ENCODE data around the gene APBA3. TPM values are rescaled to one million over a fixed set of nuclear protein-coding genes. Genes with fewer than 3 reads are reported as not detected.

Gene APBA3
- total and polyA plus RNA-seq, 9 of the 15 experiments (the other 6 are each of a cell fraction or from before 2014, with no cell fraction given), result 0.10 to 29.5 (median 11.5) TPM

DNA sequence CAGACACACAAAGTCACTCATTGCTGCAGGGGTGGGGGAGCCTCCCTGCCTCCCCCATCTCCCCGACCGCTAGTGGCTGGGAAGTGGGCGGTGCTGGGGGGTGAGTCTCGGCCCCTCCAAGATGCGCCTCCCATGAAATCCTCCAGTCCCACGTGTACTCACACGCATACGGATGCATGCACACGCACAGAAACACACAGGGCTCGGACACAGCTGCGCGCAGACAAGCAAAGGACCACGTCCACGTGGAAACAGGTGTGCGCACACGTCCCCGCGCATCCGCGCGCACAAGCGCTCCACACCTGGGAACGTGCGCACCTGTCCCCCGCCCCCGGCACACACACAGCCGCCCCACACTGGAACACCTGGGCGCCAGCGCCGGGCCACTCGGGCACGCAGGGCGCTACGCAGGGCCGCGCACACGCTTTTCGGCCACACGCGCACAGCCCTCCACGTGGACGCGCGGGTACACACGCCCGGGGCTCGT is 24.0 kb upstream of the APBA3 start (continued):
- TF ChIP-seq, protein P1, sequence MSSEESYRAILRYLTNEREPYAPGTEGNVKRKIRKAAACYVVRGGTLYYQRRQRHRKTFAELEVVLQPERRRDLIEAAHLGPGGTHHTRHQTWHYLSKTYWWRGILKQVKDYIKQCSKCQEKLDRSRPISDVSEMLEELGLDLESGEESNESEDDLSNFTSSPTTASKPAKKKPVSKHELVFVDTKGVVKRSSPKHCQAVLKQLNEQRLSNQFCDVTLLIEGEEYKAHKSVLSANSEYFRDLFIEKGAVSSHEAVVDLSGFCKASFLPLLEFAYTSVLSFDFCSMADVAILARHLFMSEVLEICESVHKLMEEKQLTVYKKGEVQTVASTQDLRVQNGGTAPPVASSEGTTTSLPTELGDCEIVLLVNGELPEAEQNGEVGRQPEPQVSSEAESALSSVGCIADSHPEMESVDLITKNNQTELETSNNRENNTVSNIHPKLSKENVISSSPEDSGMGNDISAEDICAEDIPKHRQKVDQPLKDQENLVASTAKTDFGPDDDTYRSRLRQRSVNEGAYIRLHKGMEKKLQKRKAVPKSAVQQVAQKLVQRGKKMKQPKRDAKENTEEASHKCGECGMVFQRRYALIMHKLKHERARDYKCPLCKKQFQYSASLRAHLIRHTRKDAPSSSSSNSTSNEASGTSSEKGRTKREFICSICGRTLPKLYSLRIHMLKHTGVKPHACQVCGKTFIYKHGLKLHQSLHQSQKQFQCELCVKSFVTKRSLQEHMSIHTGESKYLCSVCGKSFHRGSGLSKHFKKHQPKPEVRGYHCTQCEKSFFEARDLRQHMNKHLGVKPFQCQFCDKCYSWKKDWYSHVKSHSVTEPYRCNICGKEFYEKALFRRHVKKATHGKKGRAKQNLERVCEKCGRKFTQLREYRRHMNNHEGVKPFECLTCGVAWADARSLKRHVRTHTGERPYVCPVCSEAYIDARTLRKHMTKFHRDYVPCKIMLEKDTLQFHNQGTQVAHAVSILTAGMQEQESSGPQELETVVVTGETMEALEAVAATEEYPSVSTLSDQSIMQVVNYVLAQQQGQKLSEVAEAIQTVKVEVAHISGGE (CRISPR knock-in tag; IDR thresholded peaks at IDR 0.05), result no peak
- 0 out of 2 replicates have a peak, but pooled peaks have one; percentile 60 for TF ChIP-seq BCOR (IDR thresholded peaks at IDR 0.05)
- TF ChIP-seq, protein P2, sequence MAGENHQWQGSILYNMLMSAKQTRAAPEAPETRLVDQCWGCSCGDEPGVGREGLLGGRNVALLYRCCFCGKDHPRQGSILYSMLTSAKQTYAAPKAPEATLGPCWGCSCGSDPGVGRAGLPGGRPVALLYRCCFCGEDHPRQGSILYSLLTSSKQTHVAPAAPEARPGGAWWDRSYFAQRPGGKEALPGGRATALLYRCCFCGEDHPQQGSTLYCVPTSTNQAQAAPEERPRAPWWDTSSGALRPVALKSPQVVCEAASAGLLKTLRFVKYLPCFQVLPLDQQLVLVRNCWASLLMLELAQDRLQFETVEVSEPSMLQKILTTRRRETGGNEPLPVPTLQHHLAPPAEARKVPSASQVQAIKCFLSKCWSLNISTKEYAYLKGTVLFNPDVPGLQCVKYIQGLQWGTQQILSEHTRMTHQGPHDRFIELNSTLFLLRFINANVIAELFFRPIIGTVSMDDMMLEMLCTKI (IDR thresholded peaks at IDR 0.05; ENCODE audit: partially characterized antibody), result no peak
- TF ChIP-seq MCM5 (IDR thresholded peaks at IDR 0.05; ENCODE audit: low read depth), result no peak
- no peak for TF ChIP-seq SNIP1 (IDR thresholded peaks at IDR 0.05; ENCODE audit: low read depth)
- TF ChIP-seq ZBTB1 (CRISPR knock-in tag; IDR thresholded peaks at IDR 0.05; ENCODE audit: borderline replicate concordance, low read depth), result peak; percentile 45; the same call in 1 of the 2 replicates
- no peak for TF ChIP-seq ZNF75A (CRISPR knock-in tag; IDR thresholded peaks at IDR 0.05)
- TF ChIP-seq GATA2 (CRISPR knock-in tag; IDR thresholded peaks at IDR 0.05), result no peak
- TF ChIP-seq, protein P3, sequence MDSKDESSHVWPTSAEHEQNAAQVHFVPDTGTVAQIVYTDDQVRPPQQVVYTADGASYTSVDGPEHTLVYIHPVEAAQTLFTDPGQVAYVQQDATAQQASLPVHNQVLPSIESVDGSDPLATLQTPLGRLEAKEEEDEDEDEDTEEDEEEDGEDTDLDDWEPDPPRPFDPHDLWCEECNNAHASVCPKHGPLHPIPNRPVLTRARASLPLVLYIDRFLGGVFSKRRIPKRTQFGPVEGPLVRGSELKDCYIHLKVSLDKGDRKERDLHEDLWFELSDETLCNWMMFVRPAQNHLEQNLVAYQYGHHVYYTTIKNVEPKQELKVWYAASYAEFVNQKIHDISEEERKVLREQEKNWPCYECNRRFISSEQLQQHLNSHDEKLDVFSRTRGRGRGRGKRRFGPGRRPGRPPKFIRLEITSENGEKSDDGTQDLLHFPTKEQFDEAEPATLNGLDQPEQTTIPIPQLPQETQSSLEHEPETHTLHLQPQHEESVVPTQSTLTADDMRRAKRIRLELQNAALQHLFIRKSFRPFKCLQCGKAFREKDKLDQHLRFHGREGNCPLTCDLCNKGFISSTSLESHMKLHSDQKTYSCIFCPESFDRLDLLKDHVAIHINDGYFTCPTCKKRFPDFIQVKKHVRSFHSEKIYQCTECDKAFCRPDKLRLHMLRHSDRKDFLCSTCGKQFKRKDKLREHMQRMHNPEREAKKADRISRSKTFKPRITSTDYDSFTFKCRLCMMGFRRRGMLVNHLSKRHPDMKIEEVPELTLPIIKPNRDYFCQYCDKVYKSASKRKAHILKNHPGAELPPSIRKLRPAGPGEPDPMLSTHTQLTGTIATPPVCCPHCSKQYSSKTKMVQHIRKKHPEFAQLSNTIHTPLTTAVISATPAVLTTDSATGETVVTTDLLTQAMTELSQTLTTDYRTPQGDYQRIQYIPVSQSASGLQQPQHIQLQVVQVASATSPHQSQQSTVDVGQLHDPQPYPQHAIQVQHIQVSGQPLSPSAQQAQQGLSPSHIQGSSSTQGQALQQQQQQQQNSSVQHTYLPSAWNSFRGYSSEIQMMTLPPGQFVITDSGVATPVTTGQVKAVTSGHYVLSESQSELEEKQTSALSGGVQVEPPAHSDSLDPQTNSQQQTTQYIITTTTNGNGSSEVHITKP (IDR thresholded peaks at IDR 0.05; ENCODE audit: partially characterized antibody), result no peak
- TF ChIP-seq ERF (CRISPR knock-in tag; IDR thresholded peaks at IDR 0.05), result 0 out of 2 replicates have a peak, but pooled peaks have one; percentile 57
- peak; percentile 16 for TF ChIP-seq CCNT2 (IDR thresholded peaks at IDR 0.05; ENCODE audit: borderline replicate concordance, extremely low read depth, insufficient read length, low read depth, low read length)
- TF ChIP-seq DPF2 (IDR thresholded peaks at IDR 0.05), result no peak
- TF ChIP-seq KLF1 (tag; IDR thresholded peaks at IDR 0.05), result no peak
- TF ChIP-seq ZBTB17 (CRISPR knock-in tag; IDR thresholded peaks at IDR 0.05), result peak; percentile 60
- TF ChIP-seq ZNF79 (CRISPR knock-in tag; IDR thresholded peaks at IDR 0.05; ENCODE audit: low read depth), result no peak
- TF ChIP-seq, protein P4, sequence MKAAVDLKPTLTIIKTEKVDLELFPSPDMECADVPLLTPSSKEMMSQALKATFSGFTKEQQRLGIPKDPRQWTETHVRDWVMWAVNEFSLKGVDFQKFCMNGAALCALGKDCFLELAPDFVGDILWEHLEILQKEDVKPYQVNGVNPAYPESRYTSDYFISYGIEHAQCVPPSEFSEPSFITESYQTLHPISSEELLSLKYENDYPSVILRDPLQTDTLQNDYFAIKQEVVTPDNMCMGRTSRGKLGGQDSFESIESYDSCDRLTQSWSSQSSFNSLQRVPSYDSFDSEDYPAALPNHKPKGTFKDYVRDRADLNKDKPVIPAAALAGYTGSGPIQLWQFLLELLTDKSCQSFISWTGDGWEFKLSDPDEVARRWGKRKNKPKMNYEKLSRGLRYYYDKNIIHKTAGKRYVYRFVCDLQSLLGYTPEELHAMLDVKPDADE (conservative IDR thresholded peaks at IDR 0.05; ENCODE audit: control insufficient read depth, low read depth, low read length), result peak; percentile 52; the same call in 1 of the 2 replicates
- TF ChIP-seq TBP (optimal IDR thresholded peaks at IDR 0.05; ENCODE audit: low read depth, low read length), result peak; percentile 17
